Measurements from ENCODE around the gene EPS8L3.
A peak's percentile ranks its signal among the peaks of the same experiment; 100 is the strongest.
"Not testable (repeated sequence)": the region's sequence is repeated elsewhere in the genome, so short reads cannot be mapped to it uniquely, and the experiment has no call there.

Gene EPS8L3

GRCh38 chr1:109767637-109768334 lies 4.1 kb upstream of the EPS8L3 start:
- no peak overlapping the region for H3K27ac ChIP-seq
- H3K4me3 ChIP-seq, result no peak overlapping the region

DNA sequence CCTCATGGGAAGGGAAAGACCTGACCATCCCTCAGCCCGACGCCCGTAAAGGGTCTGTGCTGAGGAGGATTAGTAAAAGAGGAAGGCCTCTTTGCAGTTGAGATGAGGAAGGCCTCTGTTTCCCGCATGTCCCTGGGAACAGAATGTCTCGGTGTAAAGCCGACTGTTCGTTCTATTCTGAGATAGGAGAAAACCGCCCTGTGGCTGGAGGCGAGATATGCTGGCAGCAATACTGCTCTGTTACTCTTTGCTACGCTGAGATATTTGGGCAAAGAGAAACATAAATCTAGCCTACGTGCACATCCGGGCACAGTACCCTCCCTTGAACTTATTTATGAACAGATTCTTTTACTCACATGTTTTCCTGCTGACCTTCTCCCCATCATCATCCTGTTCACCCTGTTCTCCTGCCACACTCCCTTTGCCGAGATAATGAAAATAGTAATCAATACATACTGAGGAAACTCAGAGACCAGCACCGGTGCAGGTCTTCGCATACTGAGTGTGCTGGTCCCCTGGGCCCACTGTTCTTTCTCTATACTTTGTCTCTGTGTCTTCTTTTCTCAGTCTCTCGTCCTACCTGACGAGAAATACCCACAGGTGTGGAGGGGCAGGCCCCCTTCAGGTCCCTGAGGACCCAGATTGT lies 3.4 kb upstream of the EPS8L3 start:
- H3K27ac ChIP-seq, result peak overlapping the region in 1 of 21 experiments; percentile 14
- not testable (repeated sequence) for H3K4me3 ChIP-seq

DNA sequence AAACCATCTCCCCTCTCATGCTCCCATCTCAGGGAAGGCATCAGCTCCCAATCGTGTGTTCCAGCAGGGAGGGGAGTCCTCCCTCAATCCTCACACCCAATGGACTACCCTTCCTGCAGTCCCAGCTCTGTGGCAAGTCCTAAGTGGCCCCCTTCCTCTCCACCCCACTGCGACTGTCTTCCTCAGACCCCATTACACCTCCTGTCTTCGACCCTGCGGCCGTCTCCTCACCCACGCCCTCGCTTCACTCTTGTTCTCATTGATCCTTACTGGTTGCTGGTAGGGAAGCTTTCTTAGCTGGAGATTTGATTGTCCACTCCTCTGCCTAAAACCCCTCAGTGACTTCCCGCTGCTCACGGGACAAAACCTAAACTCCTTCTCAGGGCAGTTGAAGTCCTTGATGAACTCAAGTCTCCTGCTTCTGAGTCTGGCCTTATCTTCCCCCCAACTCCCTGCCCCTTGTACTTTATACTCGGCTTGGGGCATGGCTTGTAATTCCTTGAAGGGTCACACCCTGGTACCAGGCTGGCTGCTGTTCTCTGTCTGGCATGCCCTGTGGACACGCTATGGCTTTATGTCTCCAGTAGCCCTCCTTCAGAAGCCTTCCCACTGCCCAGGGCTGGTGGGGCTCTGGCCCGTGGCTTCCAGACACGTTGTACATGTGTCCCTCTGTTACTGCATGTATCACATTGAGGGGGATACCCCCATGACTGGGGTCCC lies 2.3 kb upstream of the EPS8L3 start:
- Histone ChIP-seq H3K27ac (no peak overlapping the region), H3K4me3 (no peak overlapping the region)

DNA sequence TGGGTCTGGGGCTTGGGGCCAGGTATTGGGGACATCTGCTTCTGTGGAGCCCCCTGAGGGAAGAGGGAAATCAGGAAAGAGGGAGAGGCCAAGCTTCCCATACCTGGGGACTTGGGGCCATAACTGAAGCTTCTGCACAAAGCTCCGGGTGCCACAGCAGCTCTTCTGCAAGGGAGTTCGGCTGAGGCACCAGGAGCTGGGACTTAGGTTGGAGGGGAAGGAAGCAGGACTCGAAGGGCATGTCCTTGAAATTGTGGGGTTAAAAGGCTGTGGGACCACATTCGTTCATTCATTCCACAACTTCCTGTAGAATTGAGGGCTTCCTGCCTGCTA lies 1.7 kb upstream of the EPS8L3 start:
- Histone ChIP-seq H3K4me3 (no peak overlapping the region), H3K27ac (no peak overlapping the region)

GRCh38 chr1:109764561-109765482 lies 1.1 kb upstream of the EPS8L3 start:
- no peak overlapping the region for H3K27ac ChIP-seq
- H3K4me3 ChIP-seq, result no peak overlapping the region

- Histone ChIP-seq H3K4me3 (no peak overlapping the region), H3K27ac (peak overlapping the region in 2 of 21 experiments; percentile 55 to 64)
Observed at GRCh38 chr1:109762821-109763645, 690 bp downstream of the EPS8L3 start.

DNA sequence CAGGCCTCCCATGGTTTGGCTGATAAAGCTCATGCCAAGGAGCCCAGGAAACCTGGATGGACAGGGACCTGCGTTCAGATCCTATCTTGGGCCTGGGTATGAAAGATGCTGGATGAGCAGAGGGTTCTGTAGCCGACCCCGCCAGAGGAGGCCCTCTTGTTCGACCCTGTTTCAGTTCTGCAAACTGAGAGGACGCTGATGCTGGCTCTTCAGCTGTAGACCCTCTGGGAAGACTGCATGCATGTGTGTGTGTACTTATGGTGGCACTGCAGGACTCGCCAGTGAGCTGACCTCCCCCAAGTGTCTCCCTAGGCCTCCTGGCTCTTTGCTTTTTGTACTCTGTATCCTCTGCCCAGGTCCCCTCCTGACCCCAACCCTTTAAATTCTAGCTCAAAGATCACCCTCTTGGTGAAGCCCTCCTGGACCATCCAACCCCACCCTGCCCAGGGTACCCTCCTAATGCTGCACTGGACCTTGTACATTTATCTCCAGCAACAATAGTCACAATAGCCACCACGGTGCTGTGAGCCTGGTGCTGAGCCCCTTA lies 1.6 kb downstream of the EPS8L3 start:
- Histone ChIP-seq H3K27ac (no peak overlapping the region), H3K4me3 (no peak overlapping the region)

DNA sequence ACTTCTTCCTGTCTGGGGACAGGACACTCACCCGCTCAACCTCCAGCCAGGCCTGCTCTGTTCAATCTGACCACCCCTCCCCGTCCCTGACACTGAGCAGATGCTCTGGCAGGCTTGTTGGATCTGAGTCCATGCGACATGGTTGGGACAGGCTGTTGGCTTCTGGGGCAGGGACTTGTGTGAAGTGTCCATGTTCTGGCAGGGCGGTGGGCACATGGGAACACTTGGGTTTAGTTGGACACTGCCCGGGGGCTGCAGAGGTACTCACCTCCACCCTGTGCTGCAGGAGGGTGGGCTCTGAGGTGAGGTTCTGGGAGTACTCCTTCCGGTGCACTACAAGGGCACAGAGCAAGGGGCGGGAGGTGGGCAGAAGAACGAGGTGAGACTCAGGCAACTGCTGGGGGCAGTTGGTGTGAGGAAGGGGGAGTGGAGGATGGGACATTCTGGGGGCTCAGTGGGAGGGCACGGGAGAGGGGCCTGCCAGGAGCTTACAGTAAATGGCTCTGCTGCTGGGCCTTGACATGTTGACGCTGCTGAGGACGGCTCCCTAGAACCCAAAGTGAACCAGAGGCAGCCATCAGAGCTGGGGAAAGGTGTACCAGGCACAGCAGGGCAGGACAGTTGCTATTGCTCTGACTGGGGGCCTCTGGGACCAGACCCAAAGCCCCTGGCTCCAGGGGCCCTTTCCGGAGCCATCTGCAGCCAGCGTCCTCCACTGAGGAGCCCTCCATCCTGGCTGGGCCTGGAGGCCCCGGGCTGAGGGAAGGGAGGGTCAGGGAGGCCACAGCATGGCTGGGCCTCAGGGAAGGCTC lies 2.3 kb downstream of the EPS8L3 start:
- Histone ChIP-seq H3K4me3 (no peak overlapping the region), H3K27ac (no peak overlapping the region)

GRCh38 chr1:109760581-109761226 lies 3.0 kb downstream of the EPS8L3 start:
- Histone ChIP-seq H3K27ac (no peak overlapping the region), H3K4me3 (no peak overlapping the region)

GRCh38 chr1:109759513-109760334 lies 4.0 kb downstream of the EPS8L3 start:
- no peak overlapping the region for H3K4me3 ChIP-seq

GRCh38 chr1:109757936-109758786 lies 5.6 kb downstream of the EPS8L3 start:
- no peak overlapping the region for H3K27ac ChIP-seq
- no peak overlapping the region for H3K4me3 ChIP-seq

More at GRCh38 chr1:109759513-109760334, 4.0 kb downstream of the EPS8L3 start:
- no peak overlapping the region for H3K27ac ChIP-seq

GRCh38 chr1:109756848-109757521 lies 6.7 kb downstream of the EPS8L3 start:
- H3K4me3 ChIP-seq, result no peak overlapping the region
- no peak overlapping the region for H3K27ac ChIP-seq

- not testable (repeated sequence) for H3K27ac ChIP-seq, H3K4me3 ChIP-seq
Observed at GRCh38 chr1:109756325-109756724, 7.4 kb downstream of the EPS8L3 start.

DNA sequence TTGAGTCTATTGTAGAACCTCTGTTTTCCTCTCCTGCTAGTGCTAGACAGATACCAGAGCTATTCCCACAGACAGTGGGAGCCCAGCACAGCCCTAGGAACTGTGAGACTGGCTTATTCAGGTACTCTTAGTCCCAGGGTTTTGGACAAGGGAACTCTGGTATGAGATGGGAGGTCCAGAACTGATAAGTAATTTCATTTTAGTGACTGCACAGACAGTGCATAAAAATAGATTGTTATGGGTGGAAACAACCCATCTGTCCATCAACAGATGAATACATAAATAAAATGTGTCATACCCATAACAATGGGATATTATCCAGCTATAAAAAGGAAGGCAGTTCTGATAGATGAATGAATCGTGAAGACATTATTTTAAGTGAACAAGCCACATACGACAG lies 9.0 kb downstream of the EPS8L3 start:
- H3K27ac ChIP-seq, result no peak overlapping the region
- no peak overlapping the region for H3K4me3 ChIP-seq

DNA sequence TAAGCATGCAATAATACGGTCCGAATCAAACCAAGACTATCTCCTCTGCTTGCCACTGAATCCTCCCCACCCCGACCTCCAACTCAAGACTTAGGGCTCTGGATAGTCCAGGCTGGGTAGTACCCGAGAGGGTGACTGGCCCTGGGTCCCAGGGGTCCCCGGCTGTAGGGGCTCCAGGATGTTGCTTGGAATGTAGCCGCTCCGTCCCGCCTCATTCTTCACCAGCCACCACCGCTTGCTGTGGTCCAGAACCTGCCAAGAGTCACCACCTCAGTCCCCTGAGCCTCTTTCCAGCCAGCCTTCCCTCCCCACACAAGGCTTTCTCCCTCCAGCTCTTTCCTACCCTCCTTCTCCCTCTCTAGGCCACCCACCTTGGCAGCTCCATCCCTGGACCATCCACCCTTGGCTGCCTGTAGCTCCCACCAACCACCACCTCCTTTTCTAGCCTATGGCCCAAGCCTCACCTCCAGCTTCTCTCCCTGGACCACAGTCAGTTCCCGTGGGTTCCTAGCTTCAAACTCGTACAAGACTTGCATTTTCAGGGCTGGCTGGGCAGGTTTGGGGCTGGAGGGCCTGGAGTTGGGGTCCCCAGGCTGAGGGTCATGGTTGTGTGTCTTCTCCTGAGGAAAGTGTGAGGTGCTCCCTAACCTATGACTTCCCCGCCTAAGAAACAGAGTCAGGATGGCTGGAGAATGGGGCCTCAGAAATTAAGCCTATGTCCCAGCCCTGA lies 12.0 kb downstream of the EPS8L3 start:
- no peak overlapping the region for H3K4me3 ChIP-seq

More for the DNA sequence above, 12.0 kb downstream of the EPS8L3 start:
- H3K27ac ChIP-seq, result no peak overlapping the region

Data from skin epidermis (tissue), 12 donors.